Renal cortex interstitium (tissue), 15 donors: ENCODE measurements around the gene RNF135. TPM values are rescaled to one million over a fixed set of nuclear protein-coding genes. Genes with fewer than 3 reads are reported as not detected.
A peak's percentile ranks its signal among the peaks of the same experiment; 100 is the strongest.
"Not testable (repeated sequence)": the region's sequence is repeated elsewhere in the genome, so short reads cannot be mapped to it uniquely, and the experiment has no call there.

Experiments used
- DNase-seq, 11 donors: peaks; one replicate each; pipeline ENCODE4 v3.0.0-alpha.2; 2013; ENCODE audit warnings: low read depth in 9 of 11, low spot score in 4 of 11; ENCODE audit errors: extremely low read depth in 1 of 11
- long read RNA-seq, 16 experiments: transcript quantifications; one replicate each; lab custom pipeline, GENCODE V29; 2026
- polyA plus RNA-seq, 3 donors: library from polyadenylated mRNA; unstranded; fragments of 120-200 nt; gene quantifications; one replicate each; pipeline ENCODE4 v1.2.1, GENCODE V29; 2013; ENCODE audit not compliant: insufficient read length in 3 of 3

The RNF135 gene, protein sequence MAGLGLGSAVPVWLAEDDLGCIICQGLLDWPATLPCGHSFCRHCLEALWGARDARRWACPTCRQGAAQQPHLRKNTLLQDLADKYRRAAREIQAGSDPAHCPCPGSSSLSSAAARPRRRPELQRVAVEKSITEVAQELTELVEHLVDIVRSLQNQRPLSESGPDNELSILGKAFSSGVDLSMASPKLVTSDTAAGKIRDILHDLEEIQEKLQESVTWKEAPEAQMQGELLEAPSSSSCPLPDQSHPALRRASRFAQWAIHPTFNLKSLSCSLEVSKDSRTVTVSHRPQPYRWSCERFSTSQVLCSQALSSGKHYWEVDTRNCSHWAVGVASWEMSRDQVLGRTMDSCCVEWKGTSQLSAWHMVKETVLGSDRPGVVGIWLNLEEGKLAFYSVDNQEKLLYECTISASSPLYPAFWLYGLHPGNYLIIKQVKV
- polyA plus RNA-seq, result 10 to 100 TPM; 17.7 to 19.3 (median 17.8) TPM
- long read RNA-seq, donor 1, transcript RNF135-202 (5 exons, 2,892 nt), result major isoform, 7 of 7 reads
- long read RNA-seq, donor 1, partial matches to known transcripts, result 0 of 7 reads
- long read RNA-seq, donor 1, other reads (novel, unspliced or antisense), result 0 of 7 reads
- long read RNA-seq, donor 2, partial matches to known transcripts, result 0 of 7 reads
- long read RNA-seq, donor 2, other reads (novel, unspliced or antisense), result 0 of 7 reads
- long read RNA-seq, donor 3, transcript RNF135-201 (4 exons, 1,905 nt), result minor isoform, 5 of 32 reads
- long read RNA-seq, donor 3, transcript RNF135-202 (5 exons, 2,892 nt), result major isoform, 9 of 32 reads
- long read RNA-seq, donor 3, partial matches to known transcripts, result 16 of 32 reads
- long read RNA-seq, donor 3, other reads (novel, unspliced or antisense), result 0 of 32 reads
- long read RNA-seq, donor 4, transcript RNF135-202 (5 exons, 2,892 nt), result major isoform, 6 of 8 reads
- long read RNA-seq, donor 4, partial matches to known transcripts, result 0 of 8 reads
- long read RNA-seq, donor 4, other reads (novel, unspliced or antisense), result 0 of 8 reads
- long read RNA-seq, donor 5, result 0 reads
- long read RNA-seq, donor 6, partial matches to known transcripts, result 0 of 7 reads
- long read RNA-seq, donor 6, other reads (novel, unspliced or antisense), result 0 of 7 reads
- long read RNA-seq, donor 7, partial matches to known transcripts, result 0 of 5 reads
- long read RNA-seq, donor 7, other reads (novel, unspliced or antisense), result 0 of 5 reads
- long read RNA-seq, donor 8, result 0 reads
- long read RNA-seq, donor 9, transcript RNF135-202 (5 exons, 2,892 nt), result major isoform, 5 of 16 reads
- long read RNA-seq, donor 9, partial matches to known transcripts, result 7 of 16 reads
- long read RNA-seq, donor 9, other reads (novel, unspliced or antisense), result 0 of 16 reads
- long read RNA-seq, donor 10, transcript RNF135-202 (5 exons, 2,892 nt), result major isoform, 7 of 26 reads
- long read RNA-seq, donor 10, partial matches to known transcripts, result 17 of 26 reads
- long read RNA-seq, donor 10, other reads (novel, unspliced or antisense), result 0 of 26 reads
- long read RNA-seq, donor 11, partial matches to known transcripts, result 0 of 5 reads
- long read RNA-seq, donor 11, other reads (novel, unspliced or antisense), result 0 of 5 reads
- long read RNA-seq, donor 12, partial matches to known transcripts, result 0 of 1 reads
- long read RNA-seq, donor 12, other reads (novel, unspliced or antisense), result 0 of 1 reads
- long read RNA-seq, donor 13, result 0 reads
- long read RNA-seq, donor 14, partial matches to known transcripts, result 0 of 2 reads
- long read RNA-seq, donor 14, other reads (novel, unspliced or antisense), result 0 of 2 reads
- long read RNA-seq, donor 15, partial matches to known transcripts, result 0 of 3 reads
- long read RNA-seq, donor 15, other reads (novel, unspliced or antisense), result 0 of 3 reads
- long read RNA-seq, donor 16, transcript RNF135-202 (5 exons, 2,892 nt), result major isoform, 7 of 40 reads
- long read RNA-seq, donor 16, partial matches to known transcripts, result 28 of 40 reads
- long read RNA-seq, donor 16, other reads (novel, unspliced or antisense), result 0 of 40 reads

GRCh38 chr17:30970831-30971567 is at the start of gene RNF135:
Gene RNF135 (plus strand): TSS chr17:30971039. CDS start chr17:30971074, 35 bp downstream.
- peak in 10 of 11 donors; percentile 35 to 77 (median 72) for DNase-seq

GRCh38 chr17:30921544-30922196 is 49.2 kb upstream of the RNF135 start, which contains the start of gene ADAP2:
Gene ADAP2 (plus strand): TSS chr17:30921945. CDS start chr17:30922015, 70 bp downstream.
- peak in 2 of 11 donors; percentile 1 to 6 for DNase-seq

GRCh38 chr17:30922235-30923030 is 48.4 kb upstream of the RNF135 start:
- DNase-seq, result peak in 1 of 11 donors; percentile 4

GRCh38 chr17:30924341-30924740 is 46.5 kb upstream of the RNF135 start:
- no peak for DNase-seq

- DNase-seq, result no peak
Measured at GRCh38 chr17:30926516-30926915, 44.3 kb upstream of the RNF135 start.

DNA sequence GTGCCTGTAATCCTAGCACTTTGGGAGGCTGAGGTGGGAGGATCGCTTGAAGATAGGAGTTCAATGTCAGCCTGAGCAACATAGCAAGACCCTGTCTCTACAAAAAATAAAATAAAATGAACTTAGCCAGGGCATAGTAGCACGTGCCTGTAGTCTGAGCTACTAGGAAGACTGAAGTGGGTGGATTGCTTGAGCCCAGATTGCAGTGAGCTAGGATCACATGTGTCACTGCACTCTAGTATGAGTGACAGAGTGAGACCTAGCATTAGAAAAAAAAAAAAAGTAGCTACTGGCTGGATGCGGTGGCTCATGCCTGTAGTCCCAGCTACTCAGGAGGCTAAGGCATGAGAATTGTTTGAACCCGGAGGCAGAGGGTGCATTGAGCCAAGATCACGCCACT is 43.1 kb upstream of the RNF135 start:
- no peak for DNase-seq

DNA sequence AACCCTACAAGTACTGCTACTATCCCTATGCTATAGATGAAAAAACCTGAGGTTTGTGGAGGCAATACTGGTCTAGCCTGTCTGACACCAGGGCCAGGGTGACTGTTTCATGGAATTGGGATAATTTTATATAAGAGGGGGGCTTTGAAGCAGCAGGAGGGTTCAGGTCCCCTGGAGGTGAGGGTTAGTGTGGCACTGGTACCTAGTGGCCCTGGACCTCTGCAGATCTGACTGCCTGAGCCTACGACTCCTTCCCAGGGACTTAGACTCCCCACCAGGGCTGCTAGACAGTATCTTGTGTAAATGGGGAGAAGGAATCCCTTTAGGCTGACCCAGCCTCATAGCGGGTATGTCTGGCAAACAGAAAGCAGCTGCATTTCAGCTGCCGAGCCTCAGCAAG is 42.3 kb upstream of the RNF135 start:
- no peak for DNase-seq

GRCh38 chr17:30929081-30929633 is 41.7 kb upstream of the RNF135 start:
- no peak for DNase-seq

- not testable (repeated sequence) for DNase-seq
Measured at GRCh38 chr17:30929861-30930260, 41.0 kb upstream of the RNF135 start.

- no peak for DNase-seq
Measured at GRCh38 chr17:30930495-30930894, 40.3 kb upstream of the RNF135 start.

DNA sequence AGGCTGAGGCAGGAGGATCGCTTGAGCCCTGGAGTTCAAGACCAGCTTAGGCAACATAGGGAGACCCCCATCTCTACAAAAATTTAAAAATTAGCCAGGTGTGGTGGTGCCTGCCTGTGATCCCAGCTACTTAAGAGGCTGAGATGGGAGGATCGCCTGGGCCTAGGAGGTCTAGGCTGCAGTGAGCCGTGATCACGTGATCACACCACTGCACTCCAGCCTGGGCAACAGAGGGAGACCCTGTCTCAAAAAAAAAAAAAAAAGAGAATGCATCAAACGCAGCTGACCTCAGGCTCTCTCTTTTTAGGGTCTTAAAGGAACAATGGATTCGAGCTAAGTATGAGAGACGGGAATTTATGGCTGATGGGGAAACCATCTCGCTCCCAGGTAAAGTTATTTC is 39.3 kb upstream of the RNF135 start:
- DNase-seq, result not testable (repeated sequence)

- DNase-seq, result no peak
Measured at GRCh38 chr17:30933966-30934365, 36.9 kb upstream of the RNF135 start.

DNA sequence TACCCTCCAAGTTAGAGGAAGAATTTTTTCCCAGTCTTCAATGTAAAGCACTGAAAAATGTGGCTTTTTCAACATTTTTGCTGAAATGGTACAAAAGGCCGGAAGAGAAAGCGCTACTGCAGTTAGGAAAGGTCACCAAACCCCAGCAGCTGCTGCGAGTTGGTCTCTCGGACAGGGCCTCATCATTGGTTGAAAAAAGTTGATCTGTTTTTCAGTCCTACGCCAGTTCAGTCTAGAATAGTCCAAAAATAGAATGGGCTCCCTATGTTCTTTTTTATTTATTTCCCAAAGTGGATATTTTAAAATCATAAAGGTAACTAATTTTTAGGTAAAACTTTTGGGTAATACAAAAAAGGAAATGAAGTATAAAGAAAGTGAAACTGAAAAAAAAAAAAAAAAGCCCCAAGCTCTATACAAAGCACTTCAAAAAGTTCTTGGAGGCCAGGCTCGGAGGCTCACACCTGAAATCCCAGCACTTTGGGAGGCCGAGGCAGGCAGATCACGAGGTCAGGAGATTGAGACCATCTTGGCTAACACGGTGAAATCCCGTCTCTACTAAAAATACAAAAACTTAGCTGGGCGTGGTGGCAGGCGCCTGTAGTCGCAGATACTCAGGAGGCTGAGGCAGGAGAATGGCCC is 31.7 kb upstream of the RNF135 start:
- DNase-seq, result no peak

DNA sequence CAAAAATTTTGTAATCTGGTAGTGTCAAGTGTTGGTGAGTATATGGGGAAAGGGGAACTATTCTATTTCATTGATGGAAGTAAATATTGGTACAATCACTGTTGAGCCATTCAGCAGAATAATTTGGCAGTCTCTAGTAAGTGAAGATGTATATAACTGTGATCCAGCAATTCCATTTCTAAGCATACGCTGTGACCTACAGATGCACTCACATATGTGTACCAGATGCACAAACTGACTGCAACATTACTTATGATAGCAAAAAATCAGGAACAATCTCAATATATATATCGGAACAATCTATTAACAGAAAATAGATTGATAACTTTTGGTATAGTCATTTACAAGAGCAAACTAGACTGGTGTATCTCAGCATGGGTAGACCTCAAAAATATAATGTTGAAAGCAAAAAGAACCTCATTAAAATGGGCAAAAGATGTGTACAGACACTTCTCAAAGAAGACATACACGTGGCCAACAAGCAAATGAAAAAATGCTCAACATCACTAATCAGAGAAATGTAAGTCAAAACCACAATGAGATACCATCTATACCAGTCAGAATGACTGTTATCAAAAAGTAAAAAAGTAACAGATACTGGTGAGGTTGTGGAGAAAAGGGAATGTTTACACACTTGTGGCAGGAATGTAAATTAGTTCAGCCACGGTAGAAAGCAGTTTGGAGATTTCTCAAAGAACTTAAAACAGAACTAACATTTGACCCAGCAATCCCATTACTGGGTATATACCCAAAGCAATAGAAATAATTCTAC is 28.3 kb upstream of the RNF135 start:
- DNase-seq, result no peak
